ENCODE results near the gene ST3GAL6. TPM values are rescaled to one million over a fixed set of nuclear protein-coding genes. Genes with fewer than 3 reads are reported as not detected.

The ST3GAL6 gene
- total and polyA plus RNA-seq, 4 donors, result 17.3 to 79.7 (median 29.4) TPM

GRCh38 chr3:98797905-98798304, 34.8 kb downstream of the ST3GAL6 start:
- peaks cover 0 to 6% (median 2%) of the 10 kb centered on the region in 4 donors for H3K4me1 ChIP-seq (ENCODE audit: control insufficient read depth in 4 of 4, insufficient read depth in 4 of 4, low read length in 3 of 4)

GRCh38 chr3:98798820-98799219, 35.7 kb downstream of the ST3GAL6 start:
- Histone ChIP-seq H3K27me3 (ENCODE audit: control insufficient read depth in 4 of 4, insufficient read depth in 4 of 4, low read length in 3 of 4) (no peaks in the 10 kb centered on the region), H3K36me3 (ENCODE audit: control insufficient read depth in 4 of 4, insufficient read depth in 3 of 4, low read depth in 1 of 4, low read length in 3 of 4) (peaks cover 0 to 5% (median under 1%) of the 10 kb centered on the region in 4 donors), H3K4me1 (ENCODE audit: control insufficient read depth in 4 of 4, insufficient read depth in 4 of 4, low read length in 3 of 4) (peaks cover 0 to 6% (median 2%) of the 10 kb centered on the region in 4 donors), H3K27ac (ENCODE audit: low read depth in 1 of 2, low read length in 2 of 2) (no peak overlapping the region), H3K9ac (ENCODE audit: low read depth in 1 of 2, low read length in 2 of 2) (no peak overlapping the region), H3K4me3 (ENCODE audit: low read depth in 1 of 3, low read length in 3 of 3) (no peak overlapping the region), H3K9me3 (ENCODE audit: control insufficient read depth in 4 of 4, low read length in 3 of 4) (no peaks in the 10 kb centered on the region)
- WGBS, result 85% methylated on average over 4 of the region's 4 CpGs
- TF ChIP-seq RAD21 (IDR thresholded peaks at IDR 0.05), result peak; percentile 50 to 51
- no peak for TF ChIP-seq TAF1 (conservative IDR thresholded peaks at IDR 0.05)
- TF ChIP-seq CTCF (IDR thresholded peaks at IDR 0.05; ENCODE audit: low read depth, low read length, missing input control), result peak; percentile 10
- DNase-seq (ENCODE audit: low spot score), result no peak

More at GRCh38 chr3:98797905-98798304, 34.8 kb downstream of the ST3GAL6 start:
- no peak for DNase-seq (ENCODE audit: low spot score)
- TF ChIP-seq YY1 (IDR thresholded peaks at IDR 0.05) (no peak), MAX (IDR thresholded peaks at IDR 0.05) (no peak), NR2F2 (IDR thresholded peaks at IDR 0.05) (no peak)
- no peak overlapping the region for H3K4me3 ChIP-seq (ENCODE audit: low read depth in 1 of 3, low read length in 3 of 3)
- WGBS, result 93% methylated on average over 4 of the region's 4 CpGs
- H3K27me3 ChIP-seq (ENCODE audit: control insufficient read depth in 4 of 4, insufficient read depth in 4 of 4, low read length in 3 of 4), result no peaks in the 10 kb centered on the region
- no peak overlapping the region for H3K9ac ChIP-seq (ENCODE audit: low read depth in 1 of 2, low read length in 2 of 2)
- H3K36me3 ChIP-seq (ENCODE audit: control insufficient read depth in 4 of 4, insufficient read depth in 3 of 4, low read depth in 1 of 4, low read length in 3 of 4), result peaks cover 0 to 5% (median 2%) of the 10 kb centered on the region in 4 donors
- H3K27ac ChIP-seq (ENCODE audit: low read depth in 1 of 2, low read length in 2 of 2), result no peak overlapping the region
- H3K9me3 ChIP-seq (ENCODE audit: control insufficient read depth in 4 of 4, low read length in 3 of 4), result no peaks in the 10 kb centered on the region

- TF ChIP-seq YY1 (IDR thresholded peaks at IDR 0.05) (no peak), RAD21 (IDR thresholded peaks at IDR 0.05) (no peak), NR2F2 (IDR thresholded peaks at IDR 0.05) (no peak), HNF4A (conservative IDR thresholded peaks at IDR 0.05) (no peak)
- H3K27ac ChIP-seq (ENCODE audit: low read depth in 1 of 2, low read length in 2 of 2), result no peak overlapping the region
Measured at GRCh38 chr3:98799479-98799878, 36.3 kb downstream of the ST3GAL6 start.

GRCh38 chr3:98800401-98800800, 37.3 kb downstream of the ST3GAL6 start:
- TF ChIP-seq FOXA1 (IDR thresholded peaks at IDR 0.05) (no peak), NR2F2 (IDR thresholded peaks at IDR 0.05) (no peak), HNF4A (conservative IDR thresholded peaks at IDR 0.05) (no peak), ZBTB33 (IDR thresholded peaks at IDR 0.05) (no peak), FOXA2 (IDR thresholded peaks at IDR 0.05) (no peak), SP1 (IDR thresholded peaks at IDR 0.05) (no peak), ATF3 (IDR thresholded peaks at IDR 0.05) (no peak), RAD21 (IDR thresholded peaks at IDR 0.05) (no peak)
- 97% methylated on average over 3 of the region's 3 CpGs for WGBS
- no peak overlapping the region for H3K4me3 ChIP-seq (ENCODE audit: low read depth in 1 of 3, low read length in 3 of 3)
- no peaks in the 10 kb centered on the region for H3K9me3 ChIP-seq (ENCODE audit: control insufficient read depth in 4 of 4, low read length in 3 of 4)
- H3K9ac ChIP-seq (ENCODE audit: low read depth in 1 of 2, low read length in 2 of 2), result no peak overlapping the region
- DNase-seq (ENCODE audit: low spot score), result no peak
- H3K36me3 ChIP-seq (ENCODE audit: control insufficient read depth in 4 of 4, insufficient read depth in 3 of 4, low read depth in 1 of 4, low read length in 3 of 4), result peaks cover 0 to 2% (median under 1%) of the 10 kb centered on the region in 4 donors
- peaks cover 0 to 6% (median 2%) of the 10 kb centered on the region in 4 donors for H3K4me1 ChIP-seq (ENCODE audit: control insufficient read depth in 4 of 4, insufficient read depth in 4 of 4, low read length in 3 of 4)
- H3K27me3 ChIP-seq (ENCODE audit: control insufficient read depth in 4 of 4, insufficient read depth in 4 of 4, low read length in 3 of 4), result no peaks in the 10 kb centered on the region
- no peak overlapping the region for H3K27ac ChIP-seq (ENCODE audit: low read depth in 1 of 2, low read length in 2 of 2)

More at GRCh38 chr3:98799479-98799878, 36.3 kb downstream of the ST3GAL6 start:
- 89% methylated on average over 3 of the region's 3 CpGs for WGBS
- Histone ChIP-seq H3K4me3 (ENCODE audit: low read depth in 1 of 3, low read length in 3 of 3) (no peak overlapping the region), H3K9ac (ENCODE audit: low read depth in 1 of 2, low read length in 2 of 2) (no peak overlapping the region), H3K9me3 (ENCODE audit: control insufficient read depth in 4 of 4, low read length in 3 of 4) (no peaks in the 10 kb centered on the region), H3K4me1 (ENCODE audit: control insufficient read depth in 4 of 4, insufficient read depth in 4 of 4, low read length in 3 of 4) (peaks cover 0 to 6% (median 2%) of the 10 kb centered on the region in 4 donors), H3K36me3 (ENCODE audit: control insufficient read depth in 4 of 4, insufficient read depth in 3 of 4, low read depth in 1 of 4, low read length in 3 of 4) (peaks cover 0 to 5% (median under 1%) of the 10 kb centered on the region in 4 donors), H3K27me3 (ENCODE audit: control insufficient read depth in 4 of 4, insufficient read depth in 4 of 4, low read length in 3 of 4) (no peaks in the 10 kb centered on the region)
- no peak for DNase-seq (ENCODE audit: low spot score)

Measured in liver (tissue), 9 donors.